HG02623 (cell line): ENCODE measurements around the gene LRCH1.
A peak's percentile ranks its signal among the peaks of the same experiment; 100 is the strongest.
"Not testable (repeated sequence)": the region's sequence is repeated elsewhere in the genome, so short reads cannot be mapped to it uniquely, and the experiment has no call there.

Experiments used
- ATAC-seq: cut with Tn5 transposase; IDR thresholded peaks from one replicate; pipeline ENCODE4 v1.9.1; 2021; ENCODE audit warnings: moderate library complexity; ENCODE audit not compliant: unreplicated experiment

Gene LRCH1

DNA sequence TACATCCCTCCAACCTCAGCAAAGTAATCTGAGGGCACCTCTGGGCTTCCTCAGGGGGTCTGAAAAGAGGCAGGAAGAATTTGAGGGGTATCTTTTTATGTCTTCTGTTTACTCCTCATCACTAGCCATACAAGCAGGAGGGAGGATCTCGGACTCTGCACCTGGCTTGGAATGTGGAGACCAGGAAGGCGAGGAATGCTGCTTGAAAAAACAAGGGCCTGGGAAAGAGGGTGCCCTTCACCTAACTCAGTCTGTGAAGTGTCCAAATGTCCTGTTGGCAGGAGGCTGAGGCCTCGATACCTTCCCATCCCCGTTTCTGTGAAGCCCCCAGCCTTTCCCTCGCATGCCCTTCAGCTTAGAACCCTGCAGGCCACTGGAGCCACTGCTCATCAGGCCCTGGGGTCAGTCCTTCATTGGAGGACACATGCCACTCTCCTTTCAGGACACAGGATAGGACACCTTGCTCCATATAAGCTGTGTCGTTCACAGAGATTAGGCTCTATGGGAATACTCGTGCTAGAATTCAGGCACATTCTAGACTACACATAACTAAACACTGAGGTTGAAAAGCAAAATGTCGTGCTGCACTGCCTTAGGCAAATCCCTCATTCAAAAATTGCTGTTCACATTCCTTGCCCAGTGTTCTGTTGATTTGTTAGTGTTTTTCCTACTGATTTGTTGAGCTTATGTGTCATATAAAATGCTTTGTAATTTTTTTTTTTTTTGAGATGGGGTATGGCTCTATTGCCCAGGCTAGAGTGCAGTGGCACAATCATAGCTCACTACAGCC, 194.3 kb downstream of the LRCH1 start:
- ATAC-seq = no peak

DNA sequence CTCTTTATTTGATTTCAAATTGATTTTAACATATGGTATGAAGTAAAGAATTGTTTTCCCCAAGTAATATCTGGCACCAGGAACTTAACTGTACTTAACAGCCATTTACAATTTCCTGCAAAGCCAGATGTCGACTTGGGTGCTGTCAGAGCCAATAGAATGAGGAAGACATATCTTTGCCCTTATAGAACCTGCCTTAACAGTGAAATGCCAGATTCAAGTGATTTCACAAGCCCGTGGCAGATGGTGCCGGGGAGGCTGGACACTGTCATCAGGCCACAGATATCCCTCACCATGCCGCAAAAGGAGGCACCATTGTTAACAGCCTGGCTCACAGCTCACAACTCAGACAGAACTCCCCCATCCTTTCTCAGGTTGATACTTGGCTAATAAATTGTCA, 195.3 kb downstream of the LRCH1 start:
- no peak for ATAC-seq

DNA sequence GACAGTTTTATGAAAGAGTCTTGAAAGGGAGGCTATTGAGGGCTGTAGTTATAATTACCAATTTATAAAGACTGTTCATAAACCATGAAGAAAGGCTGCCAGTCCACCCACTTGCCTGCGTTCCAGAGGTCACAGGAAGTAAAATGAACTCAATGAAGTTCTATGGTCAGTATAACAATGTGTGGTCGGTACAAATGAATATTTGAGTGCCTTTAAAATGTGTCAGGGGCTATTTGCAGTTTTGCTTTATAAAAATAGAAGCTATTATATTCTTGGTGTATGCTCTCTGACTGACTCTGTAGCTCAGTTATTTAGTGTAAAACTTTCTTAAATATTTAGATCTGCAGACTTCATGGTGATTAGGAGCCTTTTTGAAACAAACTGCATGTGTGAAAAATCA, 197.0 kb downstream of the LRCH1 start:
- ATAC-seq = no peak

DNA sequence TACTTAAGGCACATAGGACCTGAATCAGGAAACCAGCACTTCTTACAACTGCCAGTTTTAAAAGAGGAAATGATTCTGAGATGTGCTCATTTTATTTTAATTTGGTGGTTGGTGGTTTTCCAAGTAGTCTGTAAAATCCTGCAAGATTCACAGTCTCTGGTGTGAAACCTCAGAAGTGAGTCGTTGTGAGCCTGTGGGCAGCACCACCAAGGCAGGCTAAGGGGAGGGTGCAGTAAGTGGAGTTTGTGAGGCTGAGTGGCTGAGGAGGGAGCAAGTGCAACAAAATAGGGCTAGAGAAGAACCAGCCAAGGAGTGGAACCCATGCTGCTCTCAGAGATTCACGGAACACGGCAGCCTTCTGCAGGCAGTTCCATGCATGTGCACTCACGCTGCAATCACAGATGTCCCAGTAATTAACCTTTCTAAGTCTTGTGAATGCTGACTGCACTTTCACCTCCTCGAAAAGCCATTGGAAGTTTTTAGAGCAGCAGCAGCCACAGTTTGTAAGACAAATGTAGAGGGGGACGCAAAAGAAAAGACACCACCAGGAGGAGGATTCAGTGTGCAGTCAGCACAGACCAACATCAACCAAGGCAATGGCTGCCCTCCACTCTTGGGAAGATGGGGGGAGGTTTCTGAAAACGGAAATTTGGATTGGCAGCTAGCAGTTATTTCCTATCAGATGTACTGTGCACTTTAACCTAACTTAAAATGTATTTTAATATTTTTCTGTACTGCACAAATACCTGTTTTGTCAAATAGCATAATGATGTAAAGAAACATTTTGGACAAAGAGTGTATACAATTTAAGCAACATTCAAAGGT, 199.1 kb downstream of the LRCH1 start:
- ATAC-seq = peak; percentile 82

DNA sequence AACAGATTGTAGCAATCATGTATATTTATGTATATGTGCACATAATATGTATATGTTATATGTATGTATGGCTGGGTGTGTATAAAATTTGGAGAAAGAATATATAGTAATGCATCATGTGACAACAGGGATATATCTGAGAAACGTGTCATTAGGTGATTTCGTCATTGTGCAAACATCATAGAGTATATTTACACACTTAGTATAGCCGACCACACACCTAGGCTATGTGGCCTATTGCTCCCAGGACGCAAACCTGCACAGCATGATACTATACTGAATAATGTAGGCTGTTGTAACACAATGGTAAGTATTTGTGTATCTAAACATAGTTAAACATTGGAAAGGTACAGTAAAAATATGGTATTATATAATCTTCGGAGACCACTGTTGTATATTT, 200.2 kb downstream of the LRCH1 start:
- ATAC-seq = no peak

DNA sequence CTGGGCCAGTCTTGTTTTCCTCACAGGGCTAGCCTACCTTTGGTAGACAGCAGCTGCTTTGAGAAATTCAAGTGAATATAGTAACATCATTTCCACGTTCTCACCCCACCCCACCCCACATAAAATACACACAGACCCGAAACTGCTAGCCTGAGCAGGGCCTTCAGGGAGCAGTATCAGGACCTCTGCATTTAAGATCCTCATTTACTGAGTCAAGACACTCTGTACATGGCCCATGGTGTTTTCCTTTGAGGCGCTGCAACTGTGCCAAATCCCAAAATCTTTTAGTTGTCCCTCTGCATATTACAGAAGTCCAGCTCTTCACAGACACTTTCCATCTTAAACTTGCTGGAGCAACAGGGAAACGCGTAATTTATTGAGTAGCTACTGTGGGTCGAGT, 200.9 kb downstream of the LRCH1 start:
- ATAC-seq = no peak

DNA sequence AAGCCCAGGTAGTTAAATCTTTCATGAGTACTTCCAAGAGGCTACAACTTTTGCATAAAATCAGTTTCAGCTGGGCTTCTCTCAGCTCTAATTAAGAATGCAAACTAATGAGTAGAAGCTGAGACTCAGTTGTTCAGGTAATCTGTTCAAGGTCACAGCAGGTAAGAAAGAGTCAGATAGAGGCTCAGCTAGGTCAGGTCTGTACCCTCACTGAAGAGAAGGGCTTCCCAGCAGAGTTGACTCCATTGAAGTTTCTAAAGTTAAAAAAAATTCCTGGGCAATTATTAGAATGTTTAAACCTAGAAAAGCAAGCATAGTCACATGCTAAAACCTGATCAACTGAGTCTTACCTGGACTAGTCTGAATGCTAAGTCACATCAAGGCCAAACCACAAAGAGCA, 201.8 kb downstream of the LRCH1 start:
- ATAC-seq = no peak

DNA sequence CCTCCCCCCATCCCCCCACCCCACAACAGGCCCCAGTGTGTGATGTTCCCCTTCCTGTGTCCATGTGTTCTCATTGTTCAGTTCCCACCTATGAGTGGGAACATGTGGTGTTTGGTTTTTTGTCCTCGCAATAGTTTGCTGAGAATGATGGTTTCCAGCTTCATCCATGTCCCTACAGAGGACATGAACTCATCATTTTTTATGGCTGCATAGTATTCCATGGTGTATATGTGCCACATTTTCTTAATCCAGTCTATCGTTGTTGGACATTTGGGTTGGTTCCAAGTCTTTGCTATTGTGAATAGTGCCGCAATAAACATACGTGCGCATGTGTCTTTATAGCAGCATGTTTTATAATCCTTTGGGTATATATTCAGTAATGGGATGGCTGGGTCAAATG, 202.5 kb downstream of the LRCH1 start:
- not testable (repeated sequence) for ATAC-seq

DNA sequence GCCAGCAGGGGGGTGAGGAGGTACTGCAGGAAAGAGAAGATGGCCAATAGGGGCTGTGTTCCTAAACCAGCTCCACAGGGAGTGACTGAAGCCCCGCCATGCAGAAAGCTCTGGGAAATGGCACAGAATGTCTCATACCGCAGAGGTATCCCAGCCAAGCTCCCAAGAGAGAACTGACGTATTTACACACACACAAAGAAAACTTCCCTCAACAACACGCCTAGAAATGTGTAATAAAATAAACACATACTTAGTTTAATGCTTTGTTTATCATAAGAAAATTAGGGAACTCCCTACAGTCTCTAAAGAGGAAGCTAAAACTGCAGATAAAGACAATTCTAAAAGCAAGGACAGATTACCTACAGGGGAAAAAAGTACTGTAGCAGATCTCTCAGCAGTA, 204.0 kb downstream of the LRCH1 start:
- no peak for ATAC-seq

DNA sequence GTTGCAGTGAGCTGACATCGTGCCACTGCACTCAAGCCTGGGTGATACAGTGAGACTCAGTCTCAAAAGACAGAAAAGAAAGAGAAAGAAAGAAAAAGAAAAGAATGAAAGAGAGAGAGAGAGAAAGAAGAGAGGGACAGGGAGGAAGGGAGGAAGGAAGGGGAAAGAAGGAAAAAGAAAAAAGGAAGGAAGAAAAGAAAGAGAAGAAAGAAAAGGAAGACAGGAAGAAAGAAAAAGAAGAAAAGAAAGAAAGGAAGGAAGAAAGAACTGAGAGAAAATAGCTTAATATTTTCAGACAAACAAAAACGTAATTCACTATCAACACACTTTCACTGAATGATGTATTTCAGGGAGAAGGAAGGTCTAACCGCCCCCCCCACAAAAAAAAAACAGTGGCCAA, 204.7 kb downstream of the LRCH1 start:
- no peak for ATAC-seq

DNA sequence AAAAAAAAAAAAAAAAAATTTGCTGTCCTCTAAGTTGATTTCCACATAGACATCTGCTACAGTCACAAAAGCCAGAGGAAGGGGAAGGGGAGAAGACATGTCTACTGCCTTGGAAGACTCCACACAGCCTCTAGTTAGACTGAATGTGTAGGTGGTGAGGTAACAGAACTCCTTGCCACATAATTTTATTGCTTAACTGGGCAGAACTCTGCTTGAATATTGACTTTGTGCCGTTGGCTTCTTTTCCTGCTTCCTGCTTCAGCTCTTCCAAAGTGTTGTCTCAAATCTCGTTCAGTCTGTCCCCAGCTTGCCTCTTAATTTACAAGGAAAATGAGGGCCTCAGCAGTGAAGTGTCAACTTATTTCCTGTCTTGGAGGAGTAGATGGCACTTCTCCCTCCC, 206.9 kb downstream of the LRCH1 start:
- ATAC-seq = no peak

DNA sequence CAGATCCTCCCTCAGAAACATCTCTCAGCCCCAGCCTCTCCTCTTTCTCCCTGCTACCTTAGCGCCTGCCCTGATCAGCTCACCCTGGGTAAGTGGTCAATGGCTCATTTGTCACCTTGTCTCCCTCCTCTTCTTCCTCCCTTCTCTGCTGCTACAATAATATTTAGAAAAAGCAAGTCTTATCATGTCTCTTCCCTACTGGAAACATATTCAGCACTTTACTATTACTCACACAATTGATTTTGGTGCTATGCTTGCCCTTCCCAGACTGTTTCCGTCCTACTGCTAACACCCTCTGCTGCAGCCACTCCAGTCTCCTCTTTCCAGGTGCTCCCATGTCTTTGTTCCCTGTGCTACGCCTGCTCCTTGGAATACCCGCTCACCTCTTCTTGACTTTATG, 208.2 kb downstream of the LRCH1 start:
- no peak for ATAC-seq

DNA sequence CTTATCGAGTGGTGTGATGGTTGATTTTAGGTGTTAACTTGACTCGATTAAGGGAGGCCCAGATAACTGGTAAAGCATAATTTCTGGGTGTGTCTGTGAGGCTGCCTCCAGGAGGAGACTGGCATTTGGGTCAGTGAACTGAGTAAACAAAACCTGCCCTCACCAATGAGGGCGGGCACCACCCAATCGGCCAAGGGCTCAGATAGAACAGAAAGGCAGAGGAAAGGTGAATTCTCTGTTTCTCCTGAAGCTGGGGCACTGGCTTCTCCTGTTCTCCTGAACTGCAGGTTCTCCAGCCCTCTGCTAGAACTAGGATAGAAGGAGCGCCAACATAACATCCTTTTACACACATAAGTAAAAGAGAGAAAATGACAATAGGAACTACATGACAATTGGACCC, 208.9 kb downstream of the LRCH1 start:
- ATAC-seq = no peak

DNA sequence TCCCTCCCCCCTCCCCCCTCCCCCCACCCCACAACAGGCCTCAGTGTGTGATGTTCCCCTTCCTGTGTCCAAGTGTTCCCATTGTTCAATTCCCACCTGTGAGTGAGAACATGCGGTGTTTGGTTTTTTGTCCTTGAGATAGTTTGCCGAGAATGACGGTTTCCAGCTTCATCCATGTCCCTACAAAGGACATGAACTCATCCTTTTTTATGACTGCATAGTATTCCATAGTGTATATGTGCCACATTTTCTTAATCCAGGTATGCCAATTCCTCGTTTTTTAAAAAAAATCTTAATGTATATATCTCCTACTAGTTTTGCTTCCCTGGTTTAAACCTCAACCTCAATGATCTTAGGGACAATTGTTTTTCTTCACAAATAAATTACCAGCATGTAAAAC, 217.0 kb downstream of the LRCH1 start:
- ATAC-seq = not testable (repeated sequence)

DNA sequence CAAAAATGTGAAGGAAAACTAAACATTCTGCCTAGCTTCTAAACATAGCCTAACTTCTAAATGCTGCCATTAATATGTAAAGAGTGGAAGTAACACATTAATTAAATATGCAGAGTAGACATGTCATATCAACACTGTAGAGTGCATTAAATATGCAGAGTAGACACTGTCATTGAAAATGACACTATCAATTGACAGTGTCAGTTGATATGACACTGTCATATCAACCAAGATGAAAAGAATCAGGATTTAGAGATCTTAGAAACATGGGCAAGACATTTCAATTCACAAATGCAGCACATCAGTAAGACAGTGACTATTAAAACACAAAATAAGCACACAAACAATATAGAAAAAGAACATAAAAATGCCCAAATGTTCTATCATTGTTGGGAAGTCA, 218.7 kb downstream of the LRCH1 start:
- no peak for ATAC-seq

DNA sequence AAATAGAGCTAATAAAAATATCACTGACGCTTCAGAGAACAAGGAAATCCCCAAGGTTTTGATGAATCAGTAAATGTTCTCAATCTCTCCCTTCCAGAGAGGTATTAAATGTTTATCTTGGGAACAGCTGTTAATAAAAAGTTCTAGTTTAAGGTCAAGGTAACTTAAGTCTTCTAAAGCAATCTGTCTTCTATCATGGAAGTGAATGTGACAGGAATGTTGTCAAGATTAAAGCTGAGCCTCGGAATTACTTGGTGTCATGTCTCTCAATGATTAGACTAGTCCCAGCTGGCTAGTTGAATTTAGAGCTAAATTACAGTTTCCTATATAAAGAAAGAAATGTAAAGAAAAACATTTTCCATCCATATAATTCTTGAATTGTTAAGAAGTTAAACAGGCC, 220.6 kb downstream of the LRCH1 start:
- no peak for ATAC-seq

DNA sequence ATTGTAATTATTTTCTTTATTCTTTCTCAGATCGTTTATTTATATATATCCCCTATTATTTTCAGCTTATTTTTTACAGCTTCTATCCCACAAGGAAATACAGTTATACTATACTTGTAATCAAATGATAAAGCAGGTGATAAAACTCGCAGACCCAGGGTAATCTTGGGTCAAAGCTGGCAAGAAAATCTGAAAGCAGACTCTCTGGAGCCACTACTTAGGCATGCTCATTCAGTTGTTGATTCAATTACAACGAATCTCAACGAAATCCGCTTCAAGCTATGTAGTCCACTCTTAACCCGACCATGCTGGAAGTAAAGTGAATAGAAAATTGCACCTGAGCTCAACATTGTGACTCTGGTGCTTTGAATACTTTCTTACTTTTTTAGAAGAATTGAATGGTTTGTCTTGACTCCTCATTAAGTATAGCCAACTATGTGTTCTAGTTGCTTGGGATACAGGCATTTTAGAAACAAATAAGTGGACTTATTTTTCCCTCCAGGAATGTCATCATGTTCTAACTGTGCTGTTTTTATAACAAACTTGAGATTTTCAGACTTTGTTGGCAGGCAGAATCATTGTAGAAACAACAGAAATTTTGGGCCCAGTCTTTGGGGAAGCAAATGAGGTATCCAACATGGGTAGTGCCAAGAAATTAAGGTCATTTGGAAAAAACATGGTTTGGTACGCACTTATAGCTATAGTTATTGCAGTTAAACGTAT, 222.6 kb downstream of the LRCH1 start:
- no peak for ATAC-seq

DNA sequence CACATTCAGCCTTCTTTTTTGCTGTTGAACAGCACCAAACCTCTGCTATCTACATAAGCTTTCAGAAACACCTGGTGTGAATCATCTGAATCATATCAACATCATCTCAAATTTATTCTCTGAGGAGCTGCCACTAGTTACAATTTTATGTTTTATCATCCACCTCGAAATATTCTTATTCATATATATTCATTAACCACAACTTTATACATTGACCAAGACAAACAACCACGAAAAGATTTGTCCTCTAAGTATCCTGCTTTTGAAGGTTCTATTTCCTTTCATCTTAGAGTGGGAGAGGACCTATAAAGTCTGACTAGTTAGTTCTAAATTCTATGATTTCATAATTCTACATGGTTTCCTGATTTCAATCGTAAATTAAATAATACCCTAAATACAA, 225.1 kb downstream of the LRCH1 start:
- ATAC-seq = no peak

DNA sequence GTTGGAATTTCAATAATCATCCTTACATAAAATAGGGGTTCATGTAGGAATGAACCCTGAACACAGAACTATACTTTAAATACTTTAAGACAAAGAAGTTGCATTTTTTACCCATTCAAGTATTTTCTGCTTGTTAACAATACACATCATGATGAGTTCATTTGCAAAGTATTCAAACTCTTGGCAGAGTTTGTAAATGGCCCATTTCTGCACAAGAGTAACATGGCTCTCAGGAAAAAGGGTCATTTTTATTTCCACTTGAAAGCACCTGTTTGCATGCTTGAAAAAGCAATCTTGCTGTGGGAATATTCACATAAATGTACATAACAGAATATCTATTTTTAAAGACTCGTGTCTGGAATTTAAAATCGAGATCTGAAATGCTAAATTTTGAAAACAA, 225.9 kb downstream of the LRCH1 start:
- no peak for ATAC-seq

DNA sequence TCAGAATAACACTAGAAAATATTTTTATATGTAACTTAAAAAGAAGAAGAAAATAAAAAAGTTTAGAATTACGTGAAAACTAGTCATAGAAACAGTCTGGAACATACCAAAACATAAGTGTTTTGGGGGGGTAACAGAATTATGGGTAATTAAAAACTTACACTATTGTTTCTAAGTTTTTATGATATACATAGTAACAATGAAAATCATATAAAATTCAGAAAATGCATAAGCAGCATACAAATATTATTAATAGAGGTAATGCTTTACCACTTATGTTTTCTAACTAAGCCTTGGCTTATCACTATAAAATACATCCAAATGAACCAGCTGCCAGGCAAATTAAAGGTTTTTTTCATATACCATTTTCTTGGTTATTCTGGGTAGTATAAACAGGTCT, 229.1 kb downstream of the LRCH1 start:
- no peak for ATAC-seq

DNA sequence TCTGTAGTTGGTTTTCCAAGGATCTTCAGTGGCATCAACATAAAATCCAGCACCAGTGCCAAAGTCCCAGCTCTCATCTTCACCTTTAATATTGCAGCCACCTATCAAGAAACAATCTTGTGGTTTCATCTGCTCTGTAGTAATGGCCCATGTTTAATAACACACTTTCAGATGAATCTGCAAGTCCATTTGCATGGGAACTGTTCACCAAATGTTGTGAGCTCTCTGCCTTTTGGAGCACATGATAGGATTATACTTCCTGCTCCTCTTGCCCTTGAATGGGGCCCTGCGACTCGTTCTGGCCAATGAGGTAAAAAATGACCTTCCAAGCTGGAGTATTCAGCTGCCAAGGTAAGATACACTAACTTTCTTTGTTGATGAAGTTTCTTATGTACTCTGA, 229.7 kb downstream of the LRCH1 start:
- no peak for ATAC-seq

DNA sequence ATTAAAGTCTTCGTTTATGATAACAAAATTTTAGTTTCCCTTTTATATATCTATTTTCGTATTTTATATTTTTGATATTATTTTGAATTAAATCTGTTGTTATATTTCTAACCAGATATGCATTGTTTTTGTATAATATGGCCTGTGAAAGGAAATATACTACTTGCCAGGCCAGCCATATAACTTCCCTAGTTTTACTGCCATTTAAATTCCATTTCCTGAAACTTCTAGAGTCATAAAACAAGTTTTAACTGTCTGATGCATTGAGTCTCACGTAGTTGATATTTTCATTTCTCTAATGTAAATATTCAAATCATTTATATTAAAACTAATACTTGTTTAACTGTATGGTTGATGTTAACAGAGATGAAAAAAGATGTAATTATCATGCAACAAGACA, 230.5 kb downstream of the LRCH1 start:
- no peak for ATAC-seq
